HEK293 (cell line): ENCODE results near the gene FAM171A1.

Experiments used
- CTCF ChIA-PET: fragments of 350-600 bp; formaldehyde crosslinking; extraction: SDS; loops from one replicate; lab custom pipeline; 2021; ENCODE audit warnings: antibody characterized with exemption; lab: Yijun Ruan, JAX
- POLR2A ChIA-PET: fragments of 300-600 bp; formaldehyde crosslinking; extraction: SDS; loops from one replicate; lab custom pipeline; 2020; ENCODE audit warnings: antibody characterized with exemption, inconsistent platforms; lab: Yijun Ruan, JAX
- H3K27ac ChIP-seq: fragments of 200-500 bp; sonication (Bioruptor generic); 2 replicates; pipeline ENCODE4 v1.5.1; 2014; ENCODE audit warnings: low read depth, low read length, control low read depth, inconsistent platforms; ENCODE audit errors: extremely low read depth
- H3K36me3 ChIP-seq, 2 experiments: fragments of 200-500 bp in 1 of 2; sonication (Bioruptor generic) in 1 of 2; 1 replicate in 1 of 2; 2 replicates in 1 of 2; pipeline ENCODE4 v1.5.1; 2014 to 2017; ENCODE audit warnings: inconsistent platforms in 2 of 2, low read length in 2 of 2; ENCODE audit not compliant: control insufficient read depth in 2 of 2, insufficient read depth in 1 of 2
- H3K4me1 ChIP-seq: fragments of 200-500 bp; sonication (Bioruptor generic); 2 replicates; pipeline ENCODE4 v1.5.1; 2014; ENCODE audit warnings: mild to moderate bottlenecking, low read length, inconsistent platforms; ENCODE audit not compliant: control insufficient read depth, insufficient read depth
- H3K4me3 ChIP-seq: 2 replicates; pipeline ENCODE4 v1.5.1; 2011; ENCODE audit warnings: low read depth, mild to moderate bottlenecking, control low read depth, low read length, moderate library complexity
- H3K9me3 ChIP-seq: fragments of 200-500 bp; sonication (Bioruptor generic); 2 replicates; pipeline ENCODE4 v1.5.1; 2014; ENCODE audit warnings: low read depth, low read length, inconsistent platforms; ENCODE audit not compliant: control insufficient read depth, insufficient read depth
- FEZF1 ChIP-seq: fragments of 450-650 bp; formaldehyde crosslinking; IDR thresholded peaks from 2 replicates; pipeline ENCODE4 v1.5.1; 2016; ENCODE audit warnings: missing biosample characterization, missing genetic modification characterization
- GLIS2 ChIP-seq: fragments of 450-650 bp; formaldehyde crosslinking; IDR thresholded peaks from 2 replicates; pipeline ENCODE4 v1.5.1; 2016; ENCODE audit warnings: missing biosample characterization, missing genetic modification characterization
- RBAK ChIP-seq: fragments of 450-650 bp; formaldehyde crosslinking; IDR thresholded peaks from 2 replicates; pipeline ENCODE4 v1.5.1; 2016; ENCODE audit warnings: missing biosample characterization, missing genetic modification characterization
- ZBTB21 ChIP-seq: fragments of 450-650 bp; formaldehyde crosslinking; IDR thresholded peaks from 2 replicates; pipeline ENCODE4 v1.5.1; 2017; ENCODE audit warnings: missing biosample characterization, missing genetic modification characterization
- ZFP3 ChIP-seq: fragments of 450-650 bp; formaldehyde crosslinking; IDR thresholded peaks from 2 replicates; pipeline ENCODE4 v1.5.1; 2016; ENCODE audit warnings: low read depth, missing biosample characterization, missing genetic modification characterization
- ZNF121 ChIP-seq: fragments of 450-650 bp; formaldehyde crosslinking; IDR thresholded peaks from 2 replicates; pipeline ENCODE4 v1.5.1; 2016; ENCODE audit warnings: missing biosample characterization, missing genetic modification characterization
- ZNF175 ChIP-seq: fragments of 450-650 bp; formaldehyde crosslinking; IDR thresholded peaks from 2 replicates; pipeline ENCODE4 v1.5.1; 2016; ENCODE audit warnings: missing biosample characterization, missing genetic modification characterization
- ZNF184 ChIP-seq: fragments of 450-650 bp; IDR thresholded peaks from 2 replicates; pipeline ENCODE4 v1.5.1; 2018; ENCODE audit warnings: missing biosample characterization, mild to moderate bottlenecking, missing genetic modification characterization
- ZNF274 ChIP-seq, 2 experiments: fragments of 200-500 bp in 1 of 2; fragments of 450-650 bp in 1 of 2; sonication (Bioruptor generic) in 1 of 2; formaldehyde crosslinking in 1 of 2; IDR thresholded peaks; 2 replicates each; pipeline versions ENCODE4 v1.5.1 to v1.6.1; 2014 to 2016; ENCODE audit warnings: borderline replicate concordance in 1 of 2, inconsistent platforms in 1 of 2, low read length in 1 of 2, missing biosample characterization in 1 of 2, missing genetic modification characterization in 1 of 2
- ZNF394 ChIP-seq: fragments of 450-650 bp; formaldehyde crosslinking; IDR thresholded peaks from 2 replicates; pipeline ENCODE4 v1.5.1; 2016; ENCODE audit warnings: missing biosample characterization, missing genetic modification characterization, mild to moderate bottlenecking, moderate library complexity, borderline replicate concordance
- ZNF423 ChIP-seq: fragments of 450-650 bp; formaldehyde crosslinking; IDR thresholded peaks from 2 replicates; pipeline ENCODE4 v1.5.1; 2016; ENCODE audit warnings: missing biosample characterization, missing genetic modification characterization
- ZNF529 ChIP-seq: fragments of 450-650 bp; formaldehyde crosslinking; IDR thresholded peaks from 2 replicates; pipeline ENCODE4 v1.5.1; 2017; ENCODE audit warnings: missing genetic modification characterization, missing biosample characterization; ENCODE audit not compliant: insufficient replicate concordance
- ZNF549 ChIP-seq: fragments of 450-650 bp; IDR thresholded peaks from 2 replicates; pipeline ENCODE4 v1.5.1; 2018; ENCODE audit warnings: missing biosample characterization, missing genetic modification characterization, mild to moderate bottlenecking, inconsistent platforms, moderate library complexity
- ZNF558 ChIP-seq: fragments of 450-650 bp; formaldehyde crosslinking; IDR thresholded peaks from 2 replicates; pipeline ENCODE4 v1.5.1; 2016; ENCODE audit warnings: missing biosample characterization, missing genetic modification characterization
- ZNF623 ChIP-seq: fragments of 450-650 bp; formaldehyde crosslinking; IDR thresholded peaks from 2 replicates; pipeline ENCODE4 v1.5.1; 2016; ENCODE audit warnings: missing biosample characterization, missing genetic modification characterization
- ZNF654 ChIP-seq: fragments of 450-650 bp; formaldehyde crosslinking; IDR thresholded peaks from 2 replicates; pipeline ENCODE4 v1.5.1; 2016; ENCODE audit warnings: low read depth, missing biosample characterization, missing genetic modification characterization
- ZNF776 ChIP-seq: fragments of 450-650 bp; formaldehyde crosslinking; IDR thresholded peaks from 2 replicates; pipeline ENCODE4 v1.5.0; 2017; ENCODE audit warnings: missing biosample characterization, missing genetic modification characterization, borderline replicate concordance
- ZNF777 ChIP-seq: fragments of 450-650 bp; formaldehyde crosslinking; IDR thresholded peaks from 2 replicates; pipeline ENCODE4 v1.5.1; 2017; ENCODE audit warnings: missing biosample characterization, missing genetic modification characterization, borderline replicate concordance
- TF ChIP-seq, protein P1 (sequence below): fragments of 450-650 bp; IDR thresholded peaks from 2 replicates; pipeline ENCODE4 v1.5.1; 2018; ENCODE audit warnings: missing biosample characterization, mild to moderate bottlenecking, missing genetic modification characterization
- TF ChIP-seq, protein P2 (sequence below): fragments of 450-650 bp; formaldehyde crosslinking; IDR thresholded peaks from 2 replicates; pipeline ENCODE4 v1.5.1; 2016; ENCODE audit warnings: missing biosample characterization, missing genetic modification characterization
- TF ChIP-seq, protein P3 (sequence below): fragments of 450-650 bp; formaldehyde crosslinking; IDR thresholded peaks from 2 replicates; pipeline ENCODE4; 2016; ENCODE audit warnings: missing biosample characterization, missing genetic modification characterization
- TF ChIP-seq, protein P4 (sequence below): fragments of 450-650 bp; formaldehyde crosslinking; IDR thresholded peaks from 2 replicates; pipeline ENCODE4 v1.5.1; 2016; ENCODE audit warnings: missing biosample characterization, missing genetic modification characterization
- TF ChIP-seq, protein P5 (sequence below): fragments of 450-650 bp; formaldehyde crosslinking; IDR thresholded peaks from 2 replicates; pipeline ENCODE4 v1.5.1; 2016; ENCODE audit warnings: missing biosample characterization, missing genetic modification characterization
- TF ChIP-seq, protein P6 (sequence below): fragments of 450-650 bp; formaldehyde crosslinking; optimal IDR thresholded peaks from 2 replicates; pipeline ENCODE3; 2016; ENCODE audit warnings: missing biosample characterization, mild to moderate bottlenecking, missing genetic modification characterization
- TF ChIP-seq, protein P7 (sequence below): fragments of 450-650 bp; formaldehyde crosslinking; IDR thresholded peaks from 2 replicates; pipeline ENCODE4 v1.5.1; 2016; ENCODE audit warnings: missing biosample characterization, missing genetic modification characterization

The FAM171A1 gene

DNA sequence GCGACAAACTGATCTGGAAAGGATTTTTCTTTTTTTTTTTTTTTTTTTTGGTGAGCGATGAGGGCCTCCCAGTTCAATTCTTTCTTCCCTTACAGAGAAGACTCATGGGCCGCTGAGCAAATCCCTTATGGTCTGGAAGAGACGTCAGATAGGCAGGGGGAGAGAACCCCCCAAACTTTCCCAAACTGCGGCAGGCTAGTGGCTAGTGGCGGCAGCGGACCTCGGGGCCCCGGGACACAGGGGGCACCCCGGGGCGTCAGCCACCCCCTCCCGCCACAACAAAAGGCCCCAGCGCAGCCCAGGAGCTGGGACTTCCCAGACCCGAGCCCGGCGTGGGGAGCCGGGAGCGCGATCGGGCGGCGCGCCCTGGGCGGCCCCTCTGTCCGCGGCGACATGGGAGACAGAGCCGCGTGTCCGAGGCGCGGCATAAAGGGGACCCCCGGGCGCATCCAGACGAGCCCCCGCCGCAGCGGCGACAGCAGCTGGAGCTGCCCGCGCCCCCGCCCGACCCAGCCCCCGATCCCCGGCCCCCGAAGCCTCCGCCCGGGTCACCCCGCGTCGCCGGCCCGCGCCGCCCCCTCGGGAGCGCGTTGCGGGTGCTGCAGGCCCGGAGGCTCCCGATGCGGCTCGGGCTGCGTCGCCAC, 755 bp downstream of the FAM171A1 start:
- ChIA-PET CTCF (interaction anchor here (0.6 to 1.2 kb wide), 7 partner anchors 7 to 265 kb away, joined by 3 to 4 read pairs (median 3); no protein-coding TSS in a partner anchor), POLR2A (no interaction called here)
- peak overlapping the region; percentile 79; the same call in 1 of the 2 replicates for H3K27ac ChIP-seq
- peaks cover 7% of the 10 kb centered on the region; the same call in 1 of the 2 replicates for H3K4me1 ChIP-seq
- no peaks in the 10 kb centered on the region for H3K36me3 ChIP-seq
- H3K4me3 ChIP-seq: peak overlapping the region; percentile 72
- H3K9me3 ChIP-seq: no peaks in the 10 kb centered on the region
- TF ChIP-seq ZNF121 (tag by site-specific recombination) (no peak), ZNF549 (tag by site-specific recombination) (no peak), ZNF776 (tag by site-specific recombination) (no peak), ZNF423 (tag by site-specific recombination) (peak; percentile 43; the same call in 1 of the 2 replicates), ZNF623 (tag by site-specific recombination) (no peak), ZNF274 (IDR thresholded peaks at IDR 0.05; ENCODE audit: low read length) (no peak), ZNF274 (tag by site-specific recombination; IDR thresholded peaks at IDR 0.05; ENCODE audit: borderline replicate concordance) (no peak), RBAK (tag by site-specific recombination) (no peak), ZNF394 (tag by site-specific recombination) (no peak), ZNF529 (tag by site-specific recombination) (no peak), FEZF1 (tag by site-specific recombination) (no peak), ZNF184 (tag by site-specific recombination) (no peak), GLIS2 (tag by site-specific recombination) (peak; percentile 85), ZNF654 (tag by site-specific recombination) (no peak), ZBTB21 (tag by site-specific recombination) (no peak), ZNF175 (tag by site-specific recombination) (no peak), ZNF777 (no peak), ZNF558 (tag by site-specific recombination) (no peak), ZFP3 (no peak)
- TF ChIP-seq, protein P1, sequence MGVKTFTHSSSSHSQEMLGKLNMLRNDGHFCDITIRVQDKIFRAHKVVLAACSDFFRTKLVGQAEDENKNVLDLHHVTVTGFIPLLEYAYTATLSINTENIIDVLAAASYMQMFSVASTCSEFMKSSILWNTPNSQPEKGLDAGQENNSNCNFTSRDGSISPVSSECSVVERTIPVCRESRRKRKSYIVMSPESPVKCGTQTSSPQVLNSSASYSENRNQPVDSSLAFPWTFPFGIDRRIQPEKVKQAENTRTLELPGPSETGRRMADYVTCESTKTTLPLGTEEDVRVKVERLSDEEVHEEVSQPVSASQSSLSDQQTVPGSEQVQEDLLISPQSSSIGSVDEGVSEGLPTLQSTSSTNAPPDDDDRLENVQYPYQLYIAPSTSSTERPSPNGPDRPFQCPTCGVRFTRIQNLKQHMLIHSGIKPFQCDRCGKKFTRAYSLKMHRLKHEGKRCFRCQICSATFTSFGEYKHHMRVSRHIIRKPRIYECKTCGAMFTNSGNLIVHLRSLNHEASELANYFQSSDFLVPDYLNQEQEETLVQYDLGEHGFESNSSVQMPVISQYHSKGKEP: no peak
- TF ChIP-seq, protein P2, sequence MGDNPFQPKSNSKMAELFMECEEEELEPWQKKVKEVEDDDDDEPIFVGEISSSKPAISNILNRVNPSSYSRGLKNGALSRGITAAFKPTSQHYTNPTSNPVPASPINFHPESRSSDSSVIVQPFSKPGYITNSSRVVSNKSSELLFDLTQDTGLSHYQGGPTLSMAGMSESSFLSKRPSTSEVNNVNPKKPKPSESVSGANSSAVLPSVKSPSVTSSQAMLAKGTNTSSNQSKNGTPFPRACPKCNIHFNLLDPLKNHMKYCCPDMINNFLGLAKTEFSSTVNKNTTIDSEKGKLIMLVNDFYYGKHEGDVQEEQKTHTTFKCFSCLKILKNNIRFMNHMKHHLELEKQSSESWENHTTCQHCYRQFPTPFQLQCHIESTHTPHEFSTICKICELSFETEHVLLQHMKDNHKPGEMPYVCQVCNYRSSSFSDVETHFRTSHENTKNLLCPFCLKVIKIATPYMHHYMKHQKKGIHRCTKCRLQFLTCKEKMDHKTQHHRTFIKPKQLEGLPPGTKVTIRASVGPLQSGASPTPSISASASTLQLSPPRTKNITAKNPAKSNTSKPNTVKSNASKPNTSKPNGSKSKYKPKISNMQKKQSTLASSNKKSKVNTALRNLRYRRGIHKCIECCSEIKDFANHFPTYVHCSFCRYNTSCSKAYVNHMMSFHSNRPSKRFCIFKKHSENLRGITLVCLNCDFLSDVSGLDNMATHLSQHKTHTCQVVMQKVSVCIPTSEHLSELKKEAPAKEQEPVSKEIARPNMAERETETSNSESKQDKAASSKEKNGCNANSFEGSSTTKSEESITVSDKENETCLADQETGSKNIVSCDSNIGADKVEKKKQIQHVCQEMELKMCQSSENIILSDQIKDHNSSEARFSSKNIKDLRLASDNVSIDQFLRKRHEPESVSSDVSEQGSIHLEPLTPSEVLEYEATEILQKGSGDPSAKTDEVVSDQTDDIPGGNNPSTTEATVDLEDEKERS (tag by site-specific recombination): no peak
- TF ChIP-seq, protein P3, sequence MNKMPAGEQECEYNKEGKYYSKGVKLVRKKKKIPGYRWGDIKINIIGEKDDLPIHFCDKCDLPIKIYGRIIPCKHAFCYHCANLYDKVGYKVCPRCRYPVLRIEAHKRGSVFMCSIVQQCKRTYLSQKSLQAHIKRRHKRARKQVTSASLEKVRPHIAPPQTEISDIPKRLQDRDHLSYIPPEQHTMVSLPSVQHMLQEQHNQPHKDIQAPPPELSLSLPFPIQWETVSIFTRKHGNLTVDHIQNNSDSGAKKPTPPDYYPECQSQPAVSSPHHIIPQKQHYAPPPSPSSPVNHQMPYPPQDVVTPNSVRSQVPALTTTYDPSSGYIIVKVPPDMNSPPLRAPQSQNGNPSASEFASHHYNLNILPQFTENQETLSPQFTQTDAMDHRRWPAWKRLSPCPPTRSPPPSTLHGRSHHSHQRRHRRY (tag by site-specific recombination): no peak
- TF ChIP-seq, protein P4, sequence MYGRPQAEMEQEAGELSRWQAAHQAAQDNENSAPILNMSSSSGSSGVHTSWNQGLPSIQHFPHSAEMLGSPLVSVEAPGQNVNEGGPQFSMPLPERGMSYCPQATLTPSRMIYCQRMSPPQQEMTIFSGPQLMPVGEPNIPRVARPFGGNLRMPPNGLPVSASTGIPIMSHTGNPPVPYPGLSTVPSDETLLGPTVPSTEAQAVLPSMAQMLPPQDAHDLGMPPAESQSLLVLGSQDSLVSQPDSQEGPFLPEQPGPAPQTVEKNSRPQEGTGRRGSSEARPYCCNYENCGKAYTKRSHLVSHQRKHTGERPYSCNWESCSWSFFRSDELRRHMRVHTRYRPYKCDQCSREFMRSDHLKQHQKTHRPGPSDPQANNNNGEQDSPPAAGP (tag by site-specific recombination): no peak
- TF ChIP-seq, protein P5, sequence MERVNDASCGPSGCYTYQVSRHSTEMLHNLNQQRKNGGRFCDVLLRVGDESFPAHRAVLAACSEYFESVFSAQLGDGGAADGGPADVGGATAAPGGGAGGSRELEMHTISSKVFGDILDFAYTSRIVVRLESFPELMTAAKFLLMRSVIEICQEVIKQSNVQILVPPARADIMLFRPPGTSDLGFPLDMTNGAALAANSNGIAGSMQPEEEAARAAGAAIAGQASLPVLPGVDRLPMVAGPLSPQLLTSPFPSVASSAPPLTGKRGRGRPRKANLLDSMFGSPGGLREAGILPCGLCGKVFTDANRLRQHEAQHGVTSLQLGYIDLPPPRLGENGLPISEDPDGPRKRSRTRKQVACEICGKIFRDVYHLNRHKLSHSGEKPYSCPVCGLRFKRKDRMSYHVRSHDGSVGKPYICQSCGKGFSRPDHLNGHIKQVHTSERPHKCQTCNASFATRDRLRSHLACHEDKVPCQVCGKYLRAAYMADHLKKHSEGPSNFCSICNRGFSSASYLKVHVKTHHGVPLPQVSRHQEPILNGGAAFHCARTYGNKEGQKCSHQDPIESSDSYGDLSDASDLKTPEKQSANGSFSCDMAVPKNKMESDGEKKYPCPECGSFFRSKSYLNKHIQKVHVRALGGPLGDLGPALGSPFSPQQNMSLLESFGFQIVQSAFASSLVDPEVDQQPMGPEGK (tag by site-specific recombination): 0 out of 2 replicates have a peak, but pooled peaks have one; percentile 25
- TF ChIP-seq, protein P6, sequence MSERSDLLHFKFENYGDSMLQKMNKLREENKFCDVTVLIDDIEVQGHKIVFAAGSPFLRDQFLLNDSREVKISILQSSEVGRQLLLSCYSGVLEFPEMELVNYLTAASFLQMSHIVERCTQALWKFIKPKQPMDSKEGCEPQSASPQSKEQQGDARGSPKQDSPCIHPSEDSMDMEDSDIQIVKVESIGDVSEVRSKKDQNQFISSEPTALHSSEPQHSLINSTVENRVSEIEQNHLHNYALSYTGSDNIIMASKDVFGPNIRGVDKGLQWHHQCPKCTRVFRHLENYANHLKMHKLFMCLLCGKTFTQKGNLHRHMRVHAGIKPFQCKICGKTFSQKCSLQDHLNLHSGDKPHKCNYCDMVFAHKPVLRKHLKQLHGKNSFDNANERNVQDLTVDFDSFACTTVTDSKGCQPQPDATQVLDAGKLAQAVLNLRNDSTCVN (tag by site-specific recombination): peak; percentile 83
- TF ChIP-seq, protein P7, sequence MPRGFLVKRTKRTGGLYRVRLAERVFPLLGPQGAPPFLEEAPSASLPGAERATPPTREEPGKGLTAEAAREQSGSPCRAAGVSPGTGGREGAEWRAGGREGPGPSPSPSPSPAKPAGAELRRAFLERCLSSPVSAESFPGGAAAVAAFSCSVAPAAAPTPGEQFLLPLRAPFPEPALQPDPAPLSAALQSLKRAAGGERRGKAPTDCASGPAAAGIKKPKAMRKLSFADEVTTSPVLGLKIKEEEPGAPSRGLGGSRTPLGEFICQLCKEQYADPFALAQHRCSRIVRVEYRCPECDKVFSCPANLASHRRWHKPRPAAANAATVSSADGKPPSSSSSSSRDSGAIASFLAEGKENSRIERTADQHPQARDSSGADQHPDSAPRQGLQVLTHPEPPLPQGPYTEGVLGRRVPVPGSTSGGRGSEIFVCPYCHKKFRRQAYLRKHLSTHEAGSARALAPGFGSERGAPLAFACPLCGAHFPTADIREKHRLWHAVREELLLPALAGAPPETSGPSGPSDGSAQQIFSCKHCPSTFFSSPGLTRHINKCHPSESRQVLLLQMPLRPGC (tag by site-specific recombination): no peak
